ENCODE measurements around the gene TRMU.
A peak's percentile ranks its signal among the peaks of the same experiment; 100 is the strongest.

Gene TRMU, protein sequence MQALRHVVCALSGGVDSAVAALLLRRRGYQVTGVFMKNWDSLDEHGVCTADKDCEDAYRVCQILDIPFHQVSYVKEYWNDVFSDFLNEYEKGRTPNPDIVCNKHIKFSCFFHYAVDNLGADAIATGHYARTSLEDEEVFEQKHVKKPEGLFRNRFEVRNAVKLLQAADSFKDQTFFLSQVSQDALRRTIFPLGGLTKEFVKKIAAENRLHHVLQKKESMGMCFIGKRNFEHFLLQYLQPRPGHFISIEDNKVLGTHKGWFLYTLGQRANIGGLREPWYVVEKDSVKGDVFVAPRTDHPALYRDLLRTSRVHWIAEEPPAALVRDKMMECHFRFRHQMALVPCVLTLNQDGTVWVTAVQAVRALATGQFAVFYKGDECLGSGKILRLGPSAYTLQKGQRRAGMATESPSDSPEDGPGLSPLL

DNA sequence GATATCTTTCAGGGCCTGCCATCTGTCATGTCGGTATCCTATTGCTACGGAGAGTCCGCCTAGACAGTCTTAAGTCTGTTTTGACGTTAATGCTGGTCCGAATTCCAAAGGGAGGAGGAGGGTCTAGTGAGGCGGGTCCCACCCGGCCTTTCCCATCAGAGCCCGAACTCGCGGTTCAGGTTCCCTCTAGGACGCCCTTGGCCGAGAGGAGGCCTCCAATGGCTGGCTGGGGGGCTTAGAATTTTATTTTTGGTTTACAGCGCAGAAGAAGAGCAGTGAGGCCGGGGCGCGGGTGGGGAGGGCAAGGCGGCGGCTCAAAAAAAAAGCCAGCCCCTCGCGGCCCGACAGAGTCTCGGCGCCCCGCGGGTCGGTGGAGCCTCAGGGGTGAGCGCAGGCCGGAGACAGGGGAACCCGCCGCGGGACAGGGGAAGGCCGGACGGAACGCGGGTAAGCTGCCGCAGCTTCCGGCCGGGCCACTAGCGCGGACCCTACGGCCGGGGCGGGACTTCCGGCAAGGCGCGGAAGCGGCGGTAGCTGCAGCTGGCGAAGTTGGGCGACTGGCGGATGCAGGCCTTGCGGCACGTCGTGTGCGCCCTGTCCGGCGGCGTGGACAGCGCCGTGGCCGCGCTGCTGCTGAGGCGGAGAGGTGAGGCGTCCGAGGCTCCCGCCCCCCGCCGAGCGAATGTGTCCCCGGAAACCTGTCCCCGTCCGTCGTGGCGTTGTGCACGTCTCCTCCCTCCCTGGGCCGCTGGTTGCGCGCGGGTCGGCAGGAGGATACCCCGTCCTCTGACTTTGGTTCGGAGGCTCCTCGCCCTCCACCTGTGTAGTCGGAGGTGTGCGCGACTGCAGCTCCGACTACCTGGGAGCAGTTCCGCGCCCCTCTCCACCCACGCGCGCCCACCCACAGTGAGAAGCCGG lies at the start of gene TRMU:
TRMU (plus strand) TSS at position 514 of the 918 bp plus-strand sequence; CDS start at position 565, 51 bp downstream.
- POLR2A ChIA-PET (ENCODE audit: low non-redundant PET): no interaction called here
- CTCF ChIA-PET: interaction anchor here (0.7 to 0.8 kb wide), 2 partner anchors 12 to 121 kb away, joined by 3 to 4 read pairs; no protein-coding TSS in a partner anchor

DNA sequence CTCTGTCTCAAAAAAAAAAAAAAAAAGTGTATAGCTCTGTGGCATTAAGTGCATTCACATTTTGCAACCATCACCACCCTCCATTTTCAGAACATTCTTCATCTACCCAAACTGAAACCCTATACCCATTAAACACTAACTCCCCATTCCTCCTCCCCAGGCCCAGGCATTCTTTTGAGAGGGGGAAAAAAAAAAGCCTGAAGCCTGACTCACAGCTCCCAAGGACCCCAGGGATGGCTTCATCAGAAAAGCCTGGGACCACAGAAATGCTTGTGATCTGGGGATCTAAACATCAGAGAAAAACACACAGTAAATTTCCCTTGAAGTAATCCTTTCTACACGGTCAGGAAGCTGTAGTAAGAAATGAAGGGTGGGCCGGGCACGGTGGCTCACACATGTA lies 49.5 kb upstream of the TRMU start:
- CTCF ChIA-PET: interaction anchor here (0.5 kb wide), 1 partner anchor 11 kb away, joined by 3 read pairs; the partner anchor contains the start of gene GTSE1
- POLR2A ChIA-PET (ENCODE audit: low non-redundant PET): no interaction called here
- DNase-seq (ENCODE audit: low spot score): no peak

More for the DNA sequence above, at the start of gene TRMU:
- DNase-seq (ENCODE audit: low spot score): peak; percentile 80
- peak within 1 kb of the TSS; percentile 82 for H3K27ac ChIP-seq
- TF ChIP-seq, protein P1, sequence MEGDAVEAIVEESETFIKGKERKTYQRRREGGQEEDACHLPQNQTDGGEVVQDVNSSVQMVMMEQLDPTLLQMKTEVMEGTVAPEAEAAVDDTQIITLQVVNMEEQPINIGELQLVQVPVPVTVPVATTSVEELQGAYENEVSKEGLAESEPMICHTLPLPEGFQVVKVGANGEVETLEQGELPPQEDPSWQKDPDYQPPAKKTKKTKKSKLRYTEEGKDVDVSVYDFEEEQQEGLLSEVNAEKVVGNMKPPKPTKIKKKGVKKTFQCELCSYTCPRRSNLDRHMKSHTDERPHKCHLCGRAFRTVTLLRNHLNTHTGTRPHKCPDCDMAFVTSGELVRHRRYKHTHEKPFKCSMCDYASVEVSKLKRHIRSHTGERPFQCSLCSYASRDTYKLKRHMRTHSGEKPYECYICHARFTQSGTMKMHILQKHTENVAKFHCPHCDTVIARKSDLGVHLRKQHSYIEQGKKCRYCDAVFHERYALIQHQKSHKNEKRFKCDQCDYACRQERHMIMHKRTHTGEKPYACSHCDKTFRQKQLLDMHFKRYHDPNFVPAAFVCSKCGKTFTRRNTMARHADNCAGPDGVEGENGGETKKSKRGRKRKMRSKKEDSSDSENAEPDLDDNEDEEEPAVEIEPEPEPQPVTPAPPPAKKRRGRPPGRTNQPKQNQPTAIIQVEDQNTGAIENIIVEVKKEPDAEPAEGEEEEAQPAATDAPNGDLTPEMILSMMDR (conservative IDR thresholded peaks at IDR 0.05; ENCODE audit: low read depth): no peak

DNA sequence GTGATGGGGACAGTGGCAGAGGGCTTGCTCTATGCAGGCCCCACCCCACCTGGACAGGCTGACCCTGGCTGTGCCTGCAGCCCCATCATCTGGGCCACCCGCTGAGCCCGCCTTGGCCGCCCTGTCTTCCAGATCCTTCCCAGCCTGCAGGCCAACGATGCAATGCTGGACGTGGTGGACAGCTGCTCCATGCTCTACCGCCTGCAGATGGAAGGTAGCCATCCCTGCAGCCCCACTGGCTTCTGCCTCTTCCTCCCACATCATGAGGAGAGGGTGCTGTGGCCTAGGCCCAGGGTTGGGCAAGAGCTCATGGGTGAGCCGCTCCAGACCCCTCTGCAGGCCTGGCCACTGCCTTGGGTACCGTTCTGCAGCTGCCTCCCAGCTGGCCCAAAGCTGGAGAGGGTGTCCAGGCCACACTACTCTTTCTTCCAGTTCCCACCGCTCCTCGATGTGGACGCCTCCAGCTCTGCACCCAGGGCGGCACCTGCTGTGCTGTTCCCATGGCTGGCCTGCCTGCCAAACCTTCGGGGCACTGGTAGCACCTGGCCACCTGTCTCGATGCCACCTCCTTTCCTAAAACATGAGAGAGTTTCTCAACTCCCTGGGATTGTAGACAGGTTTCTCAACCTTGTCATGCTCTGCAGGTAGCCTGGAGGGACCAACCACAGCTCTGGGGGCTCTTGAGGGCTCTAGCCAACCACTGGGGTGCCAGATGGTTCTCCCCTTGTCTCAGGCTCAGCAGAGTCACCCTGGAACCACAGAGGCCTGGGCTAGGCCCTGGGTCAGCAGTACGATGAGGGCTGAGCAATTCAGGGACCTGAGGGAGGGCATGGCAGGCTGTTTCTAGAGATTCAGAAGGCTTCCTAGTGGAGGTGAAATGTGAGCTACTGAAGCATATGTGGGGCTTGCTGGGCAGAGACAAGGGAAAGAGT lies 48.3 kb upstream of the TRMU start:
- POLR2A ChIA-PET (ENCODE audit: low non-redundant PET): no interaction called here
- TF ChIP-seq, protein P1 (conservative IDR thresholded peaks at IDR 0.05; ENCODE audit: low read depth): no peak
- no peak for DNase-seq (ENCODE audit: low spot score)
- H3K27ac ChIP-seq: peak overlapping the region; percentile 22
- CTCF ChIA-PET: no interaction called here

More for the DNA sequence above, 49.5 kb upstream of the TRMU start:
- no peak overlapping the region for H3K27ac ChIP-seq
- TF ChIP-seq, protein P1 (conservative IDR thresholded peaks at IDR 0.05; ENCODE audit: low read depth): no peak

DNA sequence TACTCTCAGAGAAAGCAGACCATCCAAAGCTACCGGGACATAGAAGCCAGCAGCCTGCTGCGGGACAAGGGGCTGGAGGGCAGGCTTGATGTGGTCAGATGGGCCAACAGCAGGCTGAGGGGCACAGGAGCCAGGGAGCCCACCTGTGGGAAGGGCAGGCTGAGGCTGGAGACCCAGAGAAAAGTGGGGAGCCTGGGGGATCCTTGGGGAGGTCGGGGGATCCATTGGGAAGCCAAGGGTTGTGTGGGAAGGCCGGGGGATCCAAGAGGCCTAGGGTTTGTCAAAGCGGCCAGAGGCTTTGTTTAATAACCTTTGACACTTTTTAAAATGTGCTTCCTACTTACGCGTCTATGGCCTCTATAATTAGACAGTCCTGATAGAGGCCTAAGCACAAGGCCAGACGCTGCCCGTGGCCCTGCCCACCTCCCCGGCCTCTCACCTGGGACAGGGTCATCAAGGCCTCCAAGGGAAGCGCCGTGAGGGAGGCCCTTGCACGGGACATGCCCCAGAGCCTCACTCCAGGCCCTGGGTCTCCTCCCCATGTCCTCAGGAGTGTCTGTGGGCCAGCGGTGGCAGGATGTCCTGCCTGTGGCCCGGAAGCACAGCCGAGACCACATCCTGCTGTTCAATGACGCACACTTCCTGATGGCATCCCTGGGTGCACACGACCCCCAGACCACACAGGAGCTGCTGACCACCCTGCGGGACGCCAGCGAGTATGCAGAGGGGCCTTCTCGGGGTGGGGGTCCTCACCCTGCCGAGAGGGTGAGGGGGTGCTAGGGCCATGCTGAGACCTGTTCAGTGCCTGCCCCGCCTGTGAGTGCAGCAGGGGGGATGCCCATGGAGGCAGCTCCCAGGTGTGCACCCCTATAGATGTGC lies 47.4 kb upstream of the TRMU start:
- TF ChIP-seq, protein P1 (conservative IDR thresholded peaks at IDR 0.05; ENCODE audit: low read depth): no peak
- DNase-seq (ENCODE audit: low spot score): no peak
- ChIA-PET CTCF (no interaction called here), POLR2A (ENCODE audit: low non-redundant PET) (no interaction called here)
- H3K27ac ChIP-seq: peak overlapping the region; percentile 22

DNA sequence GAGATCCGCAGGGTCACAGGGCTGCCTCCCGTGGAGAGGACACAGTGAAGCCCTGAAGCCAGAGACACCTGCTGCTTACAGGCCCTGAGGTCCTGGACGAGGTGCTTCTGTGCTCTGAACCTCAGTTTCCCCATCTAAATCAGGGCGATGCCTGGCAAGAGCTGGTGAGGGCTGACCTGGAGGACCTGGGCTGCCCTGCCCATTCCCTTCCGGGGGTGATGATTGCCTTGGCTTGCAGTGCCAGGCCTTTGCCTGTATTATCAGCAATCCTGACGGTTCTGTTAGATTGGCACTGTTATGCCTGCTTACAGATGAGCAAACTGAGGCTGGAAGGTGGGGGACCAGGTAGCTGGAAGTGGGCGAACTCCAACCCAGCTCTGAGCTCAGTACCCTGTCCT lies 46.7 kb upstream of the TRMU start:
- ChIA-PET CTCF (no interaction called here), POLR2A (ENCODE audit: low non-redundant PET) (no interaction called here)
- no peak overlapping the region for H3K27ac ChIP-seq
- no peak for DNase-seq (ENCODE audit: low spot score)
- TF ChIP-seq, protein P1 (conservative IDR thresholded peaks at IDR 0.05; ENCODE audit: low read depth): no peak

Measured in RWPE1 (cell line).